Bronchial epithelial cell (primary cell): Measurements from ENCODE around the gene TOMT. TPM values are rescaled to one million over a fixed set of nuclear protein-coding genes. Genes with fewer than 3 reads are reported as not detected.
A peak's percentile ranks its signal among the peaks of the same experiment; 100 is the strongest.

Source experiments
- DNase-seq: peaks from one replicate; pipeline ENCODE4 v3.0.0-alpha.2; 2010; ENCODE audit warnings: low read depth
- FAIRE-seq: peaks from 2 replicates; lab custom pipeline; 2011; peaks lifted over from hg19 to GRCh38; lab: Jason Lieb, UNC
- H3K27me3 ChIP-seq: 2 replicates; pipeline ENCODE4 v1.5.1; 2011; ENCODE audit warnings: low read length; ENCODE audit not compliant: control insufficient read depth, insufficient read depth
- H3K36me3 ChIP-seq: 2 replicates; pipeline ENCODE4 v1.5.1; 2011; ENCODE audit warnings: low read length; ENCODE audit not compliant: control insufficient read depth, insufficient read depth
- H3K4me3 ChIP-seq: 2 replicates; pipeline ENCODE4 v1.5.1; 2011; ENCODE audit warnings: mild to moderate bottlenecking, low read depth, low read length, control low read depth
- CTCF ChIP-seq: IDR thresholded peaks from 2 replicates; pipeline ENCODE4 v1.5.1; 2011; ENCODE audit warnings: mild to moderate bottlenecking, moderate library complexity, low read length, control low read depth, inconsistent platforms; ENCODE audit not compliant: insufficient read depth, severe bottlenecking
- total RNA-seq: library from RNA; depleted of rRNA; stranded (reverse); fragments of >200 nt; gene quantifications from 2 replicates; pipeline ENCODE4 v1.2.1, GENCODE V29; 2014

The TOMT gene
- total RNA-seq, 1 donor from 2014 or later: not detected

GRCh38 chr11:72081821-72082453 lies 23.8 kb upstream of the TOMT start:
- DNase-seq (peak; percentile 54), FAIRE-seq (no peak)
- no peak overlapping the region for H3K4me3 ChIP-seq
- peaks cover 3% of the 10 kb centered on the region for H3K36me3 ChIP-seq
- no peak for TF ChIP-seq CTCF
- H3K27me3 ChIP-seq: no peaks in the 10 kb centered on the region

GRCh38 chr11:72083414-72083813 lies 22.3 kb upstream of the TOMT start:
- TF ChIP-seq CTCF: no peak
- DNase-seq: no peak
- FAIRE-seq: no peak
- Histone ChIP-seq H3K27me3 (no peaks in the 10 kb centered on the region), H3K36me3 (peaks cover 6% of the 10 kb centered on the region), H3K4me3 (no peak overlapping the region)

GRCh38 chr11:72084076-72084475 lies 21.6 kb upstream of the TOMT start:
- DNase-seq: peak; percentile 81
- no peak for TF ChIP-seq CTCF
- H3K4me3 ChIP-seq: no peak overlapping the region
- FAIRE-seq: no peak
- no peaks in the 10 kb centered on the region for H3K27me3 ChIP-seq
- H3K36me3 ChIP-seq: peaks cover 10% of the 10 kb centered on the region

- FAIRE-seq (no peak), DNase-seq (no peak)
- TF ChIP-seq CTCF: no peak
- Histone ChIP-seq H3K36me3 (peaks cover 13% of the 10 kb centered on the region), H3K4me3 (no peak overlapping the region), H3K27me3 (no peaks in the 10 kb centered on the region)
These were observed 20.8 kb upstream of the TOMT start for GRCh38 chr11:72084965-72085364.

GRCh38 chr11:72085621-72086351 lies 19.9 kb upstream of the TOMT start:
- FAIRE-seq (no peak), DNase-seq (no peak)
- no peak for TF ChIP-seq CTCF
- peaks cover 13% of the 10 kb centered on the region for H3K36me3 ChIP-seq
- H3K4me3 ChIP-seq: no peak overlapping the region
- H3K27me3 ChIP-seq: no peaks in the 10 kb centered on the region
